ENCODE data around the gene MOGAT2.
"Not testable (repeated sequence)": the region's sequence is repeated elsewhere in the genome, so short reads cannot be mapped to it uniquely, and the experiment has no call there.

The MOGAT2 gene

GRCh38 chr11:75734491-75735180 lies 17.0 kb downstream of the MOGAT2 start:
- H3K4me1 ChIP-seq (ENCODE audit: control insufficient read depth in 5 of 5, insufficient read depth in 5 of 5, low read length in 5 of 5): peaks cover 4 to 50% (median 36%) of the 10 kb centered on the region in 5 donors
- H3K27me3 ChIP-seq (ENCODE audit: control insufficient read depth in 5 of 5, insufficient read depth in 4 of 5, low read length in 5 of 5): no peaks in the 10 kb centered on the region
- no peaks in the 10 kb centered on the region for H3K36me3 ChIP-seq (ENCODE audit: control insufficient read depth in 5 of 5, insufficient read depth in 5 of 5, low read length in 5 of 5)
- peak overlapping the region; percentile 74 for H3K27ac ChIP-seq (ENCODE audit: low read depth, low read length)
- H3K4me3 ChIP-seq (ENCODE audit: low read depth in 1 of 5, low read length in 5 of 5): no peak overlapping the region
- no peaks in the 10 kb centered on the region for H3K9me3 ChIP-seq (ENCODE audit: control insufficient read depth in 5 of 5, low read length in 5 of 5)
- no peak overlapping the region for H3K9ac ChIP-seq (ENCODE audit: low read length in 5 of 5)

- no peaks in the 10 kb centered on the region for H3K27me3 ChIP-seq (ENCODE audit: control insufficient read depth in 5 of 5, insufficient read depth in 4 of 5, low read length in 5 of 5)
- no peaks in the 10 kb centered on the region for H3K36me3 ChIP-seq (ENCODE audit: control insufficient read depth in 5 of 5, insufficient read depth in 5 of 5, low read length in 5 of 5)
- no peaks in the 10 kb centered on the region for H3K9me3 ChIP-seq (ENCODE audit: control insufficient read depth in 5 of 5, low read length in 5 of 5)
- peaks cover 4 to 50% (median 36%) of the 10 kb centered on the region in 5 donors for H3K4me1 ChIP-seq (ENCODE audit: control insufficient read depth in 5 of 5, insufficient read depth in 5 of 5, low read length in 5 of 5)
- H3K27ac ChIP-seq (ENCODE audit: low read depth, low read length): peak overlapping the region; percentile 74
- no peak overlapping the region for H3K4me3 ChIP-seq (ENCODE audit: low read depth in 1 of 5, low read length in 5 of 5)
- H3K9ac ChIP-seq (ENCODE audit: low read length in 5 of 5): peak overlapping the region in 2 of 5 donors; percentile 2 to 10
Observed at GRCh38 chr11:75735181-75735845, 17.7 kb downstream of the MOGAT2 start.

GRCh38 chr11:75737314-75737713 lies 19.7 kb downstream of the MOGAT2 start:
- Histone ChIP-seq H3K27me3 (ENCODE audit: control insufficient read depth in 5 of 5, insufficient read depth in 4 of 5, low read length in 5 of 5) (no peaks in the 10 kb centered on the region), H3K4me1 (ENCODE audit: control insufficient read depth in 5 of 5, insufficient read depth in 5 of 5, low read length in 5 of 5) (peaks cover 4 to 44% (median 30%) of the 10 kb centered on the region in 5 donors), H3K9me3 (ENCODE audit: control insufficient read depth in 5 of 5, low read length in 5 of 5) (no peaks in the 10 kb centered on the region), H3K4me3 (ENCODE audit: low read depth in 1 of 5, low read length in 5 of 5) (no peak overlapping the region), H3K36me3 (ENCODE audit: control insufficient read depth in 5 of 5, insufficient read depth in 5 of 5, low read length in 5 of 5) (no peaks in the 10 kb centered on the region), H3K27ac (ENCODE audit: low read depth, low read length) (peak overlapping the region; percentile 74), H3K9ac (ENCODE audit: low read length in 5 of 5) (no peak overlapping the region)

GRCh38 chr11:75740681-75741080 lies 23.0 kb downstream of the MOGAT2 start:
- Histone ChIP-seq H3K36me3 (ENCODE audit: control insufficient read depth in 5 of 5, insufficient read depth in 5 of 5, low read length in 5 of 5) (no peaks in the 10 kb centered on the region), H3K9ac (ENCODE audit: low read length in 5 of 5) (no peak overlapping the region), H3K27me3 (ENCODE audit: control insufficient read depth in 5 of 5, insufficient read depth in 4 of 5, low read length in 5 of 5) (peaks cover 0 to 4% (median 0%) of the 10 kb centered on the region in 5 donors), H3K27ac (ENCODE audit: low read depth, low read length) (no peak overlapping the region), H3K4me3 (ENCODE audit: low read depth in 1 of 5, low read length in 5 of 5) (no peak overlapping the region), H3K9me3 (ENCODE audit: control insufficient read depth in 5 of 5, low read length in 5 of 5) (no peaks in the 10 kb centered on the region), H3K4me1 (ENCODE audit: control insufficient read depth in 5 of 5, insufficient read depth in 5 of 5, low read length in 5 of 5) (peaks cover 0 to 36% (median 30%) of the 10 kb centered on the region in 5 donors)

GRCh38 chr11:75743159-75743558 lies 25.5 kb downstream of the MOGAT2 start:
- H3K27me3 ChIP-seq (ENCODE audit: control insufficient read depth in 5 of 5, insufficient read depth in 4 of 5, low read length in 5 of 5); H3K36me3 ChIP-seq (ENCODE audit: control insufficient read depth in 5 of 5, insufficient read depth in 5 of 5, low read length in 5 of 5); H3K9ac ChIP-seq (ENCODE audit: low read length in 5 of 5); H3K4me3 ChIP-seq (ENCODE audit: low read depth in 1 of 5, low read length in 5 of 5); H3K9me3 ChIP-seq (ENCODE audit: control insufficient read depth in 5 of 5, low read length in 5 of 5): not testable (repeated sequence)
- Histone ChIP-seq H3K27ac (ENCODE audit: low read depth, low read length) (peak overlapping the region; percentile 93), H3K4me1 (ENCODE audit: control insufficient read depth in 5 of 5, insufficient read depth in 5 of 5, low read length in 5 of 5) (peaks cover 0 to 25% (median 23%) of the 10 kb centered on the region in 5 donors)

GRCh38 chr11:75743711-75744563 lies 26.3 kb downstream of the MOGAT2 start:
- Histone ChIP-seq H3K27ac (ENCODE audit: low read depth, low read length) (peak overlapping the region; percentile 93), H3K27me3 (ENCODE audit: control insufficient read depth in 5 of 5, insufficient read depth in 4 of 5, low read length in 5 of 5) (peaks cover 0 to 4% (median 0%) of the 10 kb centered on the region in 5 donors), H3K4me3 (ENCODE audit: low read depth in 1 of 5, low read length in 5 of 5) (no peak overlapping the region), H3K36me3 (ENCODE audit: control insufficient read depth in 5 of 5, insufficient read depth in 5 of 5, low read length in 5 of 5) (no peaks in the 10 kb centered on the region), H3K9ac (ENCODE audit: low read length in 5 of 5) (no peak overlapping the region), H3K4me1 (ENCODE audit: control insufficient read depth in 5 of 5, insufficient read depth in 5 of 5, low read length in 5 of 5) (peaks cover 0 to 25% (median 23%) of the 10 kb centered on the region in 5 donors), H3K9me3 (ENCODE audit: control insufficient read depth in 5 of 5, low read length in 5 of 5) (no peaks in the 10 kb centered on the region)

GRCh38 chr11:75745807-75746206 lies 28.2 kb downstream of the MOGAT2 start:
- H3K9me3 ChIP-seq (ENCODE audit: control insufficient read depth in 5 of 5, low read length in 5 of 5): no peaks in the 10 kb centered on the region
- H3K27ac ChIP-seq (ENCODE audit: low read depth, low read length): peak overlapping the region; percentile 93
- no peak overlapping the region for H3K4me3 ChIP-seq (ENCODE audit: low read depth in 1 of 5, low read length in 5 of 5)
- peaks cover 0 to 25% (median 23%) of the 10 kb centered on the region in 5 donors for H3K4me1 ChIP-seq (ENCODE audit: control insufficient read depth in 5 of 5, insufficient read depth in 5 of 5, low read length in 5 of 5)
- no peaks in the 10 kb centered on the region for H3K36me3 ChIP-seq (ENCODE audit: control insufficient read depth in 5 of 5, insufficient read depth in 5 of 5, low read length in 5 of 5)
- peaks cover 0 to 4% (median 0%) of the 10 kb centered on the region in 5 donors for H3K27me3 ChIP-seq (ENCODE audit: control insufficient read depth in 5 of 5, insufficient read depth in 4 of 5, low read length in 5 of 5)
- no peak overlapping the region for H3K9ac ChIP-seq (ENCODE audit: low read length in 5 of 5)

GRCh38 chr11:75748729-75749273 lies 31.2 kb downstream of the MOGAT2 start:
- not testable (repeated sequence) for H3K36me3 ChIP-seq (ENCODE audit: control insufficient read depth in 5 of 5, insufficient read depth in 5 of 5, low read length in 5 of 5); H3K27ac ChIP-seq (ENCODE audit: low read depth, low read length); H3K27me3 ChIP-seq (ENCODE audit: control insufficient read depth in 5 of 5, insufficient read depth in 4 of 5, low read length in 5 of 5); H3K9me3 ChIP-seq (ENCODE audit: control insufficient read depth in 5 of 5, low read length in 5 of 5); H3K4me3 ChIP-seq (ENCODE audit: low read depth in 1 of 5, low read length in 5 of 5); H3K9ac ChIP-seq (ENCODE audit: low read length in 5 of 5)
- H3K4me1 ChIP-seq (ENCODE audit: control insufficient read depth in 5 of 5, insufficient read depth in 5 of 5, low read length in 5 of 5): peaks cover 0 to 15% (median 13%) of the 10 kb centered on the region in 5 donors

GRCh38 chr11:75754933-75755332 lies 37.3 kb downstream of the MOGAT2 start:
- H3K36me3 ChIP-seq (ENCODE audit: control insufficient read depth in 5 of 5, insufficient read depth in 5 of 5, low read length in 5 of 5); H3K9me3 ChIP-seq (ENCODE audit: control insufficient read depth in 5 of 5, low read length in 5 of 5); H3K27ac ChIP-seq (ENCODE audit: low read depth, low read length); H3K9ac ChIP-seq (ENCODE audit: low read length in 5 of 5); H3K4me3 ChIP-seq (ENCODE audit: low read depth in 1 of 5, low read length in 5 of 5); H3K4me1 ChIP-seq (ENCODE audit: control insufficient read depth in 5 of 5, insufficient read depth in 5 of 5, low read length in 5 of 5); H3K27me3 ChIP-seq (ENCODE audit: control insufficient read depth in 5 of 5, insufficient read depth in 4 of 5, low read length in 5 of 5): not testable (repeated sequence)
